ENCODE data around the gene BATF.

- TF ChIP-seq RAD21 (IDR thresholded peaks at IDR 0.05; ENCODE audit: low read length) (no peak), CTCF (IDR thresholded peaks at IDR 0.05) (no peak)
- TF ChIP-seq, protein P1, sequence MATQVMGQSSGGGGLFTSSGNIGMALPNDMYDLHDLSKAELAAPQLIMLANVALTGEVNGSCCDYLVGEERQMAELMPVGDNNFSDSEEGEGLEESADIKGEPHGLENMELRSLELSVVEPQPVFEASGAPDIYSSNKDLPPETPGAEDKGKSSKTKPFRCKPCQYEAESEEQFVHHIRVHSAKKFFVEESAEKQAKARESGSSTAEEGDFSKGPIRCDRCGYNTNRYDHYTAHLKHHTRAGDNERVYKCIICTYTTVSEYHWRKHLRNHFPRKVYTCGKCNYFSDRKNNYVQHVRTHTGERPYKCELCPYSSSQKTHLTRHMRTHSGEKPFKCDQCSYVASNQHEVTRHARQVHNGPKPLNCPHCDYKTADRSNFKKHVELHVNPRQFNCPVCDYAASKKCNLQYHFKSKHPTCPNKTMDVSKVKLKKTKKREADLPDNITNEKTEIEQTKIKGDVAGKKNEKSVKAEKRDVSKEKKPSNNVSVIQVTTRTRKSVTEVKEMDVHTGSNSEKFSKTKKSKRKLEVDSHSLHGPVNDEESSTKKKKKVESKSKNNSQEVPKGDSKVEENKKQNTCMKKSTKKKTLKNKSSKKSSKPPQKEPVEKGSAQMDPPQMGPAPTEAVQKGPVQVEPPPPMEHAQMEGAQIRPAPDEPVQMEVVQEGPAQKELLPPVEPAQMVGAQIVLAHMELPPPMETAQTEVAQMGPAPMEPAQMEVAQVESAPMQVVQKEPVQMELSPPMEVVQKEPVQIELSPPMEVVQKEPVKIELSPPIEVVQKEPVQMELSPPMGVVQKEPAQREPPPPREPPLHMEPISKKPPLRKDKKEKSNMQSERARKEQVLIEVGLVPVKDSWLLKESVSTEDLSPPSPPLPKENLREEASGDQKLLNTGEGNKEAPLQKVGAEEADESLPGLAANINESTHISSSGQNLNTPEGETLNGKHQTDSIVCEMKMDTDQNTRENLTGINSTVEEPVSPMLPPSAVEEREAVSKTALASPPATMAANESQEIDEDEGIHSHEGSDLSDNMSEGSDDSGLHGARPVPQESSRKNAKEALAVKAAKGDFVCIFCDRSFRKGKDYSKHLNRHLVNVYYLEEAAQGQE (IDR thresholded peaks at IDR 0.05; ENCODE audit: low read depth, low read length): no peak
Observed at GRCh38 chr14:75487155-75487671, 35.1 kb upstream of the BATF start.
